Measurements from ENCODE around the gene SCGN.

SCGN gene, protein sequence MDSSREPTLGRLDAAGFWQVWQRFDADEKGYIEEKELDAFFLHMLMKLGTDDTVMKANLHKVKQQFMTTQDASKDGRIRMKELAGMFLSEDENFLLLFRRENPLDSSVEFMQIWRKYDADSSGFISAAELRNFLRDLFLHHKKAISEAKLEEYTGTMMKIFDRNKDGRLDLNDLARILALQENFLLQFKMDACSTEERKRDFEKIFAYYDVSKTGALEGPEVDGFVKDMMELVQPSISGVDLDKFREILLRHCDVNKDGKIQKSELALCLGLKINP

GRCh38 chr6:25652007-25652515 is at the start of gene SCGN:
SCGN (plus strand) TSS chr6:25652215; CDS start chr6:25652404, 189 bp downstream.
- DNase-seq: no peak

DNA sequence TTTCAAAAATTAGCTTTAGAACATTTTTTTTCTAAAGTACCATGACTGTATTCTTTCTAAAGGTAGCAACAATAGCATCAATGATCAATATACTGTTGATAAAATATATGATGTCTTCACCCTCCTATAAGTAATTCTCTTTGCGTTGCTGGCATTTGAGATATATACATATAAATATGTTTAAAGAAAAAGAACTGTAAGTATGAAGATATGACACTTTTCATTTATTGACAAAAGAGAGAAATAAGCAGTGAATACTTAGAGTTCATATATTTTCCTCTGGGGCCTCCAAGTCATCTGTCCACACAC is 49.4 kb upstream of the SCGN start:
- DNase-seq: no peak

- no peak for DNase-seq
Observed at GRCh38 chr6:25603251-25603650, 48.8 kb upstream of the SCGN start.

GRCh38 chr6:25606151-25606550 is 45.9 kb upstream of the SCGN start:
- no peak for DNase-seq

DNA sequence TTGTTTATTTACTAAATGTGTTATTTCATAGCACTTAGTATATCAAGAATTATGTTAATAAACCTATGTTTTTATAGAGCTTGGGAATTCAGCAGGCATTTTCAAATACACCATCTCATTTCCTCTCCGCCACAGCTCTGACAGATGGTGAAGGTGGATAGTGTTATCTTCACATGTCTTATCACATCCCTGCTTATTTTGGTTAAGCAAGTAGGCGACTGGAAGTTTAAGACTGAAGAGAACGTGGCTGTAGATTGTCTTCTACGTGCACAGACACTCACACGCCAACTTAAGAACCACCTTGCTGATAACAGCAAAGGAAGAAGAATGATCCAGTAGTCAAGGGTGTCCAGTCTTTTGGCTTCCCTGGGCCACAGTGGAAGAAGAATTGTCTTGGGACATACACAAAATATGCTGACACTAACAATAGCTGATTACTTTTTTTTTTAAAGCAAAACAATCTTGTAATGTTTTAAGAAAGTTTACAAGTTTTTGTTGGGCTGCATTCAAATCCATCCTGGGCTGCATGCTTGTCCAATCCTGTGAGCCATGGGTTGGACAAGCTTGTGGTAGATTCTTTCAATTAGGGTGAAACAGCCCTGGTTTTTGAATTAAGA is 43.3 kb upstream of the SCGN start:
- DNase-seq: no peak

DNA sequence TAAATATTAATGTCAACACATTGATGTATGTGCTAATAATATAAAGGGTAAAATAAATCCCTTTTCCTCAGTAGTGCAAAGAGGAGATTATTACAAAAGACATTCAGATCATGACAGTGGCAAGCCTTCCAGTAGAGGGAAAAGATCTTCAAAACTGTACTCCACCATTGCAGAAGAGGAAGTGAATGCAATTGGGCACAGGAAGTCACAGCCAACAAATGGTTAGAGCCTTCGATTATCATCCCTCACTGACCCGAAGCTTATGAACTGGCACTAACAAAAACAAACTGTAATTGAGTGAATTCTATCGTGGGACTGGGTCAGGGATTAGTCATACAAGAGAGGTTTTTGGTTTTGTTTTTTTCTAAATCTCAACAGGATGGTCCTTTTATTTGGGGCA is 39.3 kb upstream of the SCGN start:
- DNase-seq: no peak

GRCh38 chr6:25613415-25613814 is 38.6 kb upstream of the SCGN start:
- no peak for DNase-seq

DNA sequence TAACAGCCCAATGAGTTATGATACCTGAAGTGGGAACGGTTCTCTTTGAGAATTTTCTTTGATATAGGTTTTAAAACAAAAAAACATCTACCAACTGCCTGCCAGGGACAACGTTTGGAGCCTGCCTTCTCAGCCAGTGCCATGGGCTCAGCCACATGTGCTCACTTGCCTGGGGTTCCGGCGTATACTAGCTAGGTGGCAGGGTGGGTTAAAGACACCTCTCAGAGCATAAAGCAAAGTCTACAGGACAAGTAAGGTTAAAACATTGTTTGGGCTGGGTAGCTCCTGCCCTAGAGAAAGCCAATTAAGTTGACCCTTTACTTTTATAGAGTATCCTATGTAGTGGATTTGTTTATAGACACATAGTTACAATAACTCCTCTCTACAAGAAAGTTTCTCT is 38.0 kb upstream of the SCGN start:
- DNase-seq: no peak

DNA sequence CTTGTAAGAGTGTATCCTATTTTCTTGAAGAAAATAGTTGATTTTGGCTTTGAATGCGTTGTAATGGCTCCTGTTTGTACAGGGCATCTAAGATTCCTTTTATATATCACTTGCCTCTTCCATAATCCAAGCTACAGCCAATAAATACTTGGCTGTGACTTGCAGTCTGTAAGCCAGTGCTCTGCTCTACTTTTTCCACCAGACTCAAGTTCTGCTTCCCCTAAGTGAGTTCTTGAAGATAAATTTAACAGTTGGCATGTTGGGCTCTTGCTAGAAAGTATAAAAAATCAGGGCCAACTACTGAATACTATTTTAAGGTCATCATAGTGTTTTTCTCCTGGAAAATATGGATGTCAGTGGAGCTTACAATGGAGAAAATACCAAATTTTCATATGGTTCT is 36.5 kb upstream of the SCGN start:
- DNase-seq: no peak

GRCh38 chr6:25617997-25618396 is 34.0 kb upstream of the SCGN start:
- no peak for DNase-seq

DNA sequence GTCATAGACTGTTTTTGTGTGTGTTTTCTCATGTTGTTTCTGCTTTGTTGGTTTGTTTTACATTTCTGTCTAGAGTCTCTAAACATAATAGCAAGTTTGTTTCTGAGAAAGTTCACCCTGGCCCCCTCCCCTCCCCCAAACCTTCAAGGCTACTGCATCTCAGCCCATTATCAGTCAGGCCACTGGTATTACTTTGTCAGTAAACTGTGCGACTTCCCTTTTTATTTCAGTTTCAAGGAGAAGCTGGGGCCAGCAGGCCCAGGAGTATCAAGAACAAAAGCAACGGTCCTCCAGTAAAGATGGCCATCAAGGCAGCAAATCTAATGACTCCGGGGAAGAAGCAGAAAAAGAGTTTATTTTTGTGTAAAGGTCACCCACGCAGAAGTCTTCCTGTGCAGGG is 32.8 kb upstream of the SCGN start:
- DNase-seq: no peak

- DNase-seq: no peak
Observed at GRCh38 chr6:25620391-25620790, 31.6 kb upstream of the SCGN start.

GRCh38 chr6:25623065-25623464 is 28.9 kb upstream of the SCGN start:
- no peak for DNase-seq

- DNase-seq: no peak
Observed at GRCh38 chr6:25623879-25624278, 28.1 kb upstream of the SCGN start.

- DNase-seq: no peak
Observed at GRCh38 chr6:25627001-25627400, 25.0 kb upstream of the SCGN start.

- no peak for DNase-seq
Observed at GRCh38 chr6:25628471-25629197, 23.4 kb upstream of the SCGN start.

DNA sequence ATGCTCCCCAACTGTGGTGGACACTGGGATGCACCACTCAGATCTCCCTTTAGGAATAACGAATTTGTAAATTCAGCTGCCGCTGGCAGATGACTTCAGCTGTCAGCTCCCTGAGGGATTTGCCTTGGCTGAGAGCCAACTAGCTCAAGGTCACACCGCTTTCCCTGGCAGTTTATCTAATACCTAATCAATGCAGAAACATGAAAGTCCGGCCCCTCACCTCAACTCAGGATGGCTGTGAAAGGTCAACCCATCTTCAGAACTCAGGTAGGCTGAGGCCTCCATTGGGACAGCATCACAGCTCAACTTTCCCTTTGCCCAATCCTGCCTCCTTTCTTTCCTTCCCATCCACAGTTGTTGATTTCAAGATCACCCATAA is 22.8 kb upstream of the SCGN start:
- no peak for DNase-seq

DNA sequence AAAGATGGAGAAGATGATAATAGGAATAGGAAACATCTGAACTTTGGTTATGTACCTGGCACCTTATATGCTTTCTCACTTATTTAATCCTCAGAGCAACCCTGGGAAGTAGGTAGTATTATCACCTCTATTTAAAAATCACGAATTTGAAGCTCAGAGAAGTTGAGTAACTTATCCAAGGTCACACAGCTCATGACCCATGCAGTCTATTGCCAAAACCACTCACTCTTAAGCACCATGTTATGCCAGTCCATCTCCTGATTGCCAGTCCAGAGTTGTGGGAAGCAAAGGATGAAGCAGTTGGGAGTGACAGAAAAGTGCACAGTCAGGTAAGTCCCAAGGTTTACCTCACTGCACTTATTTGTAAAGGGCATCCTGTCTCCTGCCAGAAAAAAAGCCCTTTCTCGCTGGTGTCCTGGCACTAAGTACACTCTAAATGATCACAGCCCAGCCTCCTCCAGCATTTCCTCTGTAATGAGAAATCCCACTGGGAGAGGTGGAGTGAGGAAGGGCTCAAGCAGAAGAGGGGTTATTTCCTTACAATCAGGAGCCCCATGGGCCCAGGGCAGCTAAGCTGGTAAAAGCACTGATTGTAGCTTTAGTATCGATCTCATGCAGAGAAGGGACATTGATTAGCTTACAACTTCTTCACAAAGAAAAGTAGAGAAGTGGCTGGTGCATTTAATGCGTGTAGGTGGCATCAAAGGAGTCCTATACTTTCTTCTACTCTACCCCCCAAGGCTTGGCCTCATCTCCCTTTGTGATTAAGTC is 21.3 kb upstream of the SCGN start:
- DNase-seq: no peak

DNA sequence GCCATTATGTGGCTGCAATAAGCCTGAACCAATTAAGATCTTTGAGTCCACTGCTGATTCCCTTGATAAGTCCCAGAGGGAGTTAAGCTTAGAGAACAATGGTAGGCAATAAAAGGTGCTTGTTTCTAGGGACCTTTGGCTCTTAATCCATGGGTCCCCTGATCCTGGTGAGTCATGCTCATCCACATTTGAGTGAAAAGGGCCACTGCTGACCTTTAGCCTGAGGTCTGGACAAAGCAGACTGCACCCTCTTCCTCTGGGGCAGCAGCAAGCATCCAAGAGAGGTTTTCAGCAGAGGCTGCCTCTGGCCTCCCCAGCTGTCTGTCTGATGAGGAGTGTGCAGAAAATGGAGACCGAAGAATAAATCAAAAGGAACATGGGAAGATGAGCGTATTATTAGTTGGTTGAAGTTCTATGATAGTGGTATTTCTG is 16.1 kb upstream of the SCGN start:
- DNase-seq: no peak

DNA sequence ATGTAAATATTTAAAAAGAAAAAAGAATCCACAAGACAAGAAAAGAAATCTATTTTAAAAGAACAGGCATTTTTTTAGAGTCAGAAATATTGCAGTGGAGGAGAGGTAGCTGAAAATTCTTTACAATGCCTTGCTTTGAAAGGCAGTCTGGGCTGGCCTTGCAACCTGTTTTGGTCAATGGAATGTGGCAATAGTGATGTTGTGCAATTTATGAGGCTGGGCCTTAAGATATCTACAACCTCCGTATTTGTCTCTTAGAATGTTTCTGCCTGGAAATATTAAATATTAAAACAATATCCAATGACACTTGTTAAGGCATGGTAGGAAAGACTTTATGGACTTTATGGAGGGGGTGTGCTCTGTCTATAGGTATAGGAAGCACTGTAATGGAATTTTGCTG is 14.8 kb upstream of the SCGN start:
- DNase-seq: no peak

DNA sequence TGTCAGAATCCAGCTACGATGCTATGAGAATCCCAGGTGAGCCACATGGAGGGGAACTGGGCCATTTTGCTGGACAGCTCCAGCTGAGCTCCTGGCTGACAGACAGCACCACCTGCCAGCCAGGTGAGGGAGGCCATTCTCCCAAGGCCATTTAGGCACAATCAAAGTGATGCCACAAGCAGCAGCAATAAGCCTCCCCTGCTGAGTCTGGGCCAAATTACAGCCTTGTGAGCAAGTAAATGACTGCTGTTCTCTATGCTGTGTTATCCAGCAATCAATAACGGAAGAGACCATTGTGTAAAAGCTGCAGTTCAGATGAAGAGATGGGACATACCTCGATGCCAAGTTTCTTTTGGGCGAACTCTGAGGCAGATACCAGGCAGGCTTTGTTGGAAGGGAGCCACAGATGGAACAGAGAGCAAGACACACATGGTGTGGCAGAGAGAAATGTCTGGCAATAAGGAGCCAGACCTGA is 14.0 kb upstream of the SCGN start:
- no peak for DNase-seq

DNA sequence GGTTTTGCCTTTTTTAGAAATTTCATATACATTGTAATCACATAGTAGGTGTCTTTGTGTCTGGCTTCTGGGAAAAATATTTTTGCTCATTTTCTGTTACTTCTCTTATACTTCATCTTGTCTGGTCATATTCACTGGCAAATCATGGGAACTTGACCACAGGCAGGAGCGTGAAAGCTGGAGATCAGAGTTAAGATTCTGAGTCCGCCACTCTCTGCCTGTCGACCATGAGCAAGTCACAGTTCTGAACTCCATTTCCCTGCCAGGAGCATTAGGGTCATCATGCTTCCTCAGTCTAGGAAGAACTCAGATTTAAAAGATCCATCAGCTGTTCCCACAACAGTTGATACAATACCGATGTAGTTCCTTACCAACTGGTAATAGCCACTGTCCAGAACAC is 12.4 kb upstream of the SCGN start:
- DNase-seq: no peak

DNA sequence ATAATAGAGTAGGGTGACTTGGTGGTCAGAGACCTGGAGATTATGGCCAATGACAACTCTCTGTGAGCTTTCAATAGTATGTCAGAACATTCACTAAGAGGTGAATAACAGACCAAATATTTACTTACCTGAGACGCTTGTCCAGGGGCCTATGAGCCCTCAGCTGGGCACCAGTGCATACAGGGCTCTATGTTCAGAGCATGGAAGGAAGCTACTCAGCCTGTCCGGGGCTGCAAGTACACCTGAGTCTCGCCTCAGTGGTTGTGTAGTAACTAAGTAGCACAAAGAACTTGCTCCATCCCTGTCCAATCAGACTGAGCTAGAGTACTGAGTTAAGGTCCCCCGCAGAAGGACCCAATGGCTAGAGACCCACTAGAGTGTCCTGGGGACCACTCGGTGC is 11.6 kb upstream of the SCGN start:
- no peak for DNase-seq

Measured in GF-D8 (cell line).